PC-9 (cell line): Measurements from ENCODE around the gene GRIP1. TPM values are rescaled to one million over a fixed set of nuclear protein-coding genes. Genes with fewer than 3 reads are reported as not detected.

Experiments
- BruUV-seq: library from RNA; stranded (reverse); fragments of 400-500 nt; replicated peaks from 2 replicates; lab custom pipeline; 2021; lab: Mats Ljungman, UMichigan
- CTCF ChIA-PET: fragments of 300-600 bp; sonication (Branson Sonifier 250); formaldehyde crosslinking; loops from one replicate; lab custom pipeline; 2022; ENCODE audit warnings: antibody characterized with exemption; lab: Charles Lee
- POLR2A ChIA-PET: fragments of 300-600 bp; sonication (Branson Sonifier 250); formaldehyde crosslinking; loops from one replicate; lab custom pipeline; 2022; ENCODE audit warnings: antibody characterized with exemption; ENCODE audit not compliant: unreplicated experiment; lab: Charles Lee
- DNase-seq, 2 experiments: peaks; one replicate each; pipeline versions ENCODE4 v3.0.0 to v3.0.0-alpha.2; 2015 to 2022; ENCODE audit warnings: mixed read lengths in 1 of 2
- H2AFZ ChIP-seq: fragments of 200-600 bp; sonication (generic); 2 replicates; pipeline ENCODE4 v1.8.1; 2017; ENCODE audit warnings: antibody characterized with exemption
- H3F3A ChIP-seq: fragments of 200-600 bp; sonication (generic); 2 replicates; pipeline ENCODE4 v1.8.1; 2017; ENCODE audit warnings: antibody characterized with exemption, mild to moderate bottlenecking, low read depth; ENCODE audit not compliant: insufficient read depth
- H3K27ac ChIP-seq: fragments of 200-600 bp; sonication (generic); 2 replicates; pipeline ENCODE4 v1.6.1; 2016; ENCODE audit warnings: mixed run types
- H3K27me3 ChIP-seq: fragments of 200-600 bp; sonication (generic); 2 replicates; pipeline ENCODE4 v1.6.1; 2016; ENCODE audit warnings: low read depth, mixed run types; ENCODE audit not compliant: insufficient read depth
- H3K36me3 ChIP-seq: fragments of 200-600 bp; sonication (generic); 2 replicates; pipeline ENCODE4 v1.6.1; 2016; ENCODE audit warnings: low read depth, mixed run types
- H3K4me1 ChIP-seq: fragments of 200-600 bp; sonication (generic); replicated peaks from 2 replicates; pipeline ENCODE4 v1.6.1; 2016; ENCODE audit warnings: mixed run types; ENCODE audit not compliant: insufficient read depth
- H3K4me2 ChIP-seq: fragments of 200-600 bp; sonication (generic); 2 replicates; pipeline ENCODE4 v1.6.1; 2017; ENCODE audit warnings: mixed run types
- H3K4me3 ChIP-seq: fragments of 200-600 bp; sonication (generic); 2 replicates; pipeline ENCODE4 v1.6.1; 2016; ENCODE audit warnings: mixed run types
- H3K79me2 ChIP-seq: fragments of 200-600 bp; sonication (generic); 2 replicates; pipeline ENCODE4 v1.6.1; 2017; ENCODE audit warnings: low read depth, mixed run types
- H3K9me2 ChIP-seq: fragments of 200-600 bp; sonication (generic); 2 replicates; pipeline ENCODE4 v1.8.1; 2017; ENCODE audit warnings: mild to moderate bottlenecking; ENCODE audit not compliant: insufficient read depth
- H3K9me3 ChIP-seq: fragments of 200-600 bp; sonication (generic); 2 replicates; pipeline ENCODE4 v1.8.1; 2016; ENCODE audit warnings: low read depth; ENCODE audit not compliant: insufficient read depth
- H4K20me1 ChIP-seq: fragments of 200-600 bp; sonication (generic); 2 replicates; pipeline ENCODE4 v1.8.1; 2017; ENCODE audit not compliant: insufficient read depth
- CTCF ChIP-seq: fragments of 200-600 bp; sonication (generic); conservative IDR thresholded peaks from 2 replicates; pipeline ENCODE4 v1.6.1; 2017; ENCODE audit warnings: mixed run types, antibody characterized with exemption, mild to moderate bottlenecking, moderate library complexity
- EZH2 ChIP-seq: fragments of 200-600 bp; sonication (generic); IDR thresholded peaks from 2 replicates; pipeline ENCODE4 v1.8.0; 2017; ENCODE audit warnings: antibody characterized with exemption, low read depth
- intact Hi-C: fragments of 100-400 bp; cut with micrococcal nuclease; formaldehyde crosslinking; loops from one replicate; pipeline ENCODE4 v1.10.0; 2022; ENCODE audit not compliant: unreplicated experiment
- total RNA-seq: library from RNA; stranded (reverse); gene quantifications from 2 replicates; pipeline ENCODE4 v1.2.3, GENCODE V29; 2021

GRIP1 gene
- total RNA-seq, 1 experiment from 2014 or later: 16.0 TPM

- intact Hi-C loops: no loop called here
- POLR2A ChIA-PET: no interaction called here
- H4K20me1 ChIP-seq: no peaks in the 10 kb centered on the region
- no peak for DNase-seq
- H3K4me1 ChIP-seq: no peaks in the 10 kb centered on the region
- H2AFZ ChIP-seq: no peak overlapping the region
- no TSS peak for BruUV-seq
- no peaks in the 10 kb centered on the region for H3K36me3 ChIP-seq
- CTCF ChIA-PET: no interaction called here
- H3K79me2 ChIP-seq: no peaks in the 10 kb centered on the region
- no peaks in the 10 kb centered on the region for H3K9me3 ChIP-seq
- H3K4me3 ChIP-seq: no peak overlapping the region
- H3K4me2 ChIP-seq: no peak overlapping the region
- H3F3A ChIP-seq: no peaks in the 10 kb centered on the region
- H3K27me3 ChIP-seq: no peaks in the 10 kb centered on the region
- no peak for TF ChIP-seq CTCF
- no peak for TF ChIP-seq EZH2
- H3K27ac ChIP-seq: no peak overlapping the region
- no peaks in the 10 kb centered on the region for H3K9me2 ChIP-seq
These were observed 35.1 kb upstream of the GRIP1 start for GRCh38 chr12:66713984-66714383.

GRCh38 chr12:66709893-66710292 lies 31.0 kb upstream of the GRIP1 start:
- no peaks in the 10 kb centered on the region for H3K27me3 ChIP-seq
- no peak overlapping the region for H3K4me3 ChIP-seq
- TF ChIP-seq CTCF (no peak), EZH2 (no peak)
- POLR2A ChIA-PET: no interaction called here
- H3K4me1 ChIP-seq: no peaks in the 10 kb centered on the region
- no peaks in the 10 kb centered on the region for H4K20me1 ChIP-seq
- intact Hi-C loops: loop anchor here (2.0 kb wide), 1 partner anchor 151 kb away; no protein-coding TSS in a partner anchor
- H3F3A ChIP-seq: no peaks in the 10 kb centered on the region
- CTCF ChIA-PET: no interaction called here
- DNase-seq: no peak
- H3K9me2 ChIP-seq: no peaks in the 10 kb centered on the region
- no peak overlapping the region for H3K4me2 ChIP-seq
- no peaks in the 10 kb centered on the region for H3K36me3 ChIP-seq
- no TSS peak for BruUV-seq
- H3K27ac ChIP-seq: no peak overlapping the region
- no peaks in the 10 kb centered on the region for H3K9me3 ChIP-seq
- H2AFZ ChIP-seq: no peak overlapping the region
- H3K79me2 ChIP-seq: no peaks in the 10 kb centered on the region

GRCh38 chr12:66709457-66709773 lies 30.5 kb upstream of the GRIP1 start:
- H3F3A ChIP-seq: no peaks in the 10 kb centered on the region
- intact Hi-C loops: loop anchor here (2.0 kb wide), 1 partner anchor 151 kb away; no protein-coding TSS in a partner anchor
- H3K27ac ChIP-seq: no peak overlapping the region
- no peaks in the 10 kb centered on the region for H3K79me2 ChIP-seq
- H3K27me3 ChIP-seq: no peaks in the 10 kb centered on the region
- no peak for TF ChIP-seq EZH2
- no peak for TF ChIP-seq CTCF
- H3K9me2 ChIP-seq: no peaks in the 10 kb centered on the region
- no peaks in the 10 kb centered on the region for H4K20me1 ChIP-seq
- no peak overlapping the region for H3K4me3 ChIP-seq
- BruUV-seq: no TSS peak
- no peak overlapping the region for H3K4me2 ChIP-seq
- no peaks in the 10 kb centered on the region for H3K36me3 ChIP-seq
- POLR2A ChIA-PET: no interaction called here
- no peaks in the 10 kb centered on the region for H3K4me1 ChIP-seq
- H3K9me3 ChIP-seq: no peaks in the 10 kb centered on the region
- H2AFZ ChIP-seq: no peak overlapping the region
- CTCF ChIA-PET: interaction anchor here (0.5 to 1.1 kb wide), 2 partner anchors 513 to 584 kb away, joined by 3 to 7 read pairs; no protein-coding TSS in a partner anchor
- no peak for DNase-seq
